Endodermal cell (in vitro differentiated cells): ENCODE measurements around the gene C3orf18. TPM values are rescaled to one million over a fixed set of nuclear protein-coding genes. Genes with fewer than 3 reads are reported as not detected.

Experiments
- DNase-seq: peaks from one replicate; pipeline ENCODE4 v3.0.0-alpha.2; 2017
- H3K27ac ChIP-seq: 2 replicates; pipeline ENCODE4 v1.5.1; 2013; ENCODE audit warnings: mild to moderate bottlenecking, low read depth, low read length, moderate library complexity
- H3K27me3 ChIP-seq: 2 replicates; pipeline ENCODE4 v1.6.1; 2013; ENCODE audit warnings: mild to moderate bottlenecking, low read length, moderate library complexity; ENCODE audit not compliant: insufficient read depth, control insufficient read depth, poor library complexity, severe bottlenecking
- H3K36me3 ChIP-seq: 2 replicates; pipeline ENCODE4 v1.7.0; 2013; ENCODE audit warnings: mild to moderate bottlenecking, low read length, moderate library complexity; ENCODE audit not compliant: control insufficient read depth, insufficient read depth
- H3K4me1 ChIP-seq: one replicate; pipeline ENCODE4 v1.7.0; 2013; ENCODE audit warnings: low read length; ENCODE audit not compliant: control insufficient read depth, insufficient read depth
- H3K4me3 ChIP-seq: 2 replicates; pipeline ENCODE4 v1.5.1; 2013; ENCODE audit warnings: mild to moderate bottlenecking, low read length, moderate library complexity
- H3K9ac ChIP-seq: 2 replicates; pipeline ENCODE4 v1.6.1; 2013; ENCODE audit warnings: mild to moderate bottlenecking, low read length, moderate library complexity; ENCODE audit not compliant: poor library complexity, severe bottlenecking; ENCODE audit errors: extremely low read depth
- H3K9me3 ChIP-seq: 2 replicates; pipeline ENCODE4 v1.6.1; 2013; ENCODE audit warnings: mild to moderate bottlenecking, low read length, moderate library complexity; ENCODE audit not compliant: control insufficient read depth
- H3K27ac Mint-ChIP-seq: 2 replicates; pipeline ENCODE4 v1.8.0; 2020; ENCODE audit warnings: mixed read lengths
- H3K27me3 Mint-ChIP-seq: 2 replicates; pipeline ENCODE4 v1.8.0; 2021; ENCODE audit warnings: mild to moderate bottlenecking, mixed read lengths; ENCODE audit not compliant: insufficient read depth
- H3K36me3 Mint-ChIP-seq: 2 replicates; pipeline ENCODE4 v1.8.0; 2020; ENCODE audit warnings: low read depth, mixed read lengths
- H3K4me1 Mint-ChIP-seq: 2 replicates; pipeline ENCODE4 v1.8.0; 2020; ENCODE audit warnings: mixed read lengths
- H3K4me3 Mint-ChIP-seq: 2 replicates; pipeline ENCODE4 v1.8.0; 2020; ENCODE audit warnings: mild to moderate bottlenecking, moderate library complexity, mixed read lengths
- H3K9me3 Mint-ChIP-seq: 2 replicates; pipeline ENCODE4 v1.8.0; 2020; ENCODE audit warnings: mild to moderate bottlenecking, mixed read lengths
- WGBS, 2 experiments: methylation state at CpG; one replicate each; pipeline versions ENCODE4 v1.1.5 to v1.1.7; 2013; ENCODE audit warnings: missing lambda C conversion rate in 2 of 2, mixed read lengths in 1 of 2; ENCODE audit not compliant: insufficient coverage in 1 of 2, insufficient read length in 1 of 2; 5-methylcytosine and 5-hydroxymethylcytosine counted together
- total RNA-seq, 2 donors: library from RNA; stranded (reverse); fragmentation: NEBNext Ultra II Directional in 1 of 2; extraction: Animal tissue kit (Norgen Biotek cat#: 25700) in 1 of 2; gene quantifications; 2 replicates in 1 of 2; 3 replicates in 1 of 2; pipeline ENCODE4 v1.2.1, GENCODE V29; 2021
- TF ChIP-seq, protein P1 (sequence below): fragments of 200-600 bp; sonication (generic); conservative IDR thresholded peaks from 2 replicates; pipeline ENCODE4 v1.5.0; 2021; ENCODE audit warnings: antibody characterized with exemption, mild to moderate bottlenecking

The C3orf18 gene
- total RNA-seq, 2 donors from 2014 or later = 14.4 to 16.9 TPM

DNA sequence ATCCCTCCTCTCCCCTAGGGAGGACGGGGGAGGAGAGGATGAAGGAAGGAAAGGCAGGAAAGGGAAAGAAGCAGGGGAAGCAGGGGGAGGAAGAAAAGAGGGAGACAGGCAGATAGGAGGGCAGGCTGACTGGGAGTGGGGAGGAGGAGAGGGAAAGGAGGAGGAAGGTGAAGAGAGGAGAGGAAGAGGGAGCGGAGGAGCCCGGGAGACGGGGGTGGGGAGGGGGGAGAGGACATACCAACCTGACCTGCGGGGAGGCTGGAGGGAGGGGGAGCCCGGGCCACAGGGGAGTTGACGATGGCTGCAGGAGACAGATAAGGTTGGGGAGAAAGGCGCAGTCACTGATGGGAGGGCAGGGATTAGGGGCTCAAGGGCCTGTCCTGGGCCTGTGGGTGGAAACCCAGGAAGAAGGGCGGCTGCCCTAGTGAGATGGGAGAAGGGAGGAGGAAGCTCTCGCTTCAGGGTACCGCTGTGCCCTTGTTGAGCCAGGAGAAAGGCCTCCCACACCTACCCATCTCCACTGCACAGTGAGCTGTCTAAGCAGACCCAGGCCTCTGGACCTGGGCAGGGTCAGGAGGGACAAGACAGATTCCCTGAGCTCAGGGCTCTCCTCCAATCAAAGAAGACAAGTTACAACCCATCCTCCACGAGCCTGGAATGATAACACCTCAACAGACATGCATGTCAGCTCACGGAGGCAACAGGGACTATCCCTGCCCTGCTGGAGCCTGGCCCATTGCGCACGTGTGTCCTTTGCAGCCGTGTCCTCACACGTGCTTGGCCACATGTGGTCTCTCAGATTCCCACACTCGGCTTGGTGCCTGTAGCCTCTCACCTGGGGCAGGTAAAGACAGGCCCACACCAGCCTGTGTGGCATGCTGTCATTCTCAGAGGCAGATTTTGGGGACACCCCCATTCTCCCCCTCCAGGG is 27.9 kb downstream of the C3orf18 start:
- Mint-ChIP-seq H3K9me3 (no peaks in the 10 kb centered on the region), H3K27ac (no peak overlapping the region), H3K4me1 (peaks cover 16% of the 10 kb centered on the region), H3K4me3 (no peak overlapping the region), H3K36me3 (no peaks in the 10 kb centered on the region), H3K27me3 (peaks cover 2% of the 10 kb centered on the region)
- peak; percentile 67 for DNase-seq
- TF ChIP-seq, protein P1, sequence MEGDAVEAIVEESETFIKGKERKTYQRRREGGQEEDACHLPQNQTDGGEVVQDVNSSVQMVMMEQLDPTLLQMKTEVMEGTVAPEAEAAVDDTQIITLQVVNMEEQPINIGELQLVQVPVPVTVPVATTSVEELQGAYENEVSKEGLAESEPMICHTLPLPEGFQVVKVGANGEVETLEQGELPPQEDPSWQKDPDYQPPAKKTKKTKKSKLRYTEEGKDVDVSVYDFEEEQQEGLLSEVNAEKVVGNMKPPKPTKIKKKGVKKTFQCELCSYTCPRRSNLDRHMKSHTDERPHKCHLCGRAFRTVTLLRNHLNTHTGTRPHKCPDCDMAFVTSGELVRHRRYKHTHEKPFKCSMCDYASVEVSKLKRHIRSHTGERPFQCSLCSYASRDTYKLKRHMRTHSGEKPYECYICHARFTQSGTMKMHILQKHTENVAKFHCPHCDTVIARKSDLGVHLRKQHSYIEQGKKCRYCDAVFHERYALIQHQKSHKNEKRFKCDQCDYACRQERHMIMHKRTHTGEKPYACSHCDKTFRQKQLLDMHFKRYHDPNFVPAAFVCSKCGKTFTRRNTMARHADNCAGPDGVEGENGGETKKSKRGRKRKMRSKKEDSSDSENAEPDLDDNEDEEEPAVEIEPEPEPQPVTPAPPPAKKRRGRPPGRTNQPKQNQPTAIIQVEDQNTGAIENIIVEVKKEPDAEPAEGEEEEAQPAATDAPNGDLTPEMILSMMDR = no peak
- no peaks in the 10 kb centered on the region for H3K9me3 ChIP-seq
- H3K36me3 ChIP-seq = no peaks in the 10 kb centered on the region
- 57 to 70% methylated on average over 10 to 18 of the region's 18 CpGs for WGBS, 2 experiments
- H3K9ac ChIP-seq = no peak overlapping the region
- H3K27me3 ChIP-seq = no peaks in the 10 kb centered on the region
- no peak overlapping the region for H3K4me3 ChIP-seq
- peaks cover 4% of the 10 kb centered on the region for H3K4me1 ChIP-seq
- no peak overlapping the region for H3K27ac ChIP-seq

DNA sequence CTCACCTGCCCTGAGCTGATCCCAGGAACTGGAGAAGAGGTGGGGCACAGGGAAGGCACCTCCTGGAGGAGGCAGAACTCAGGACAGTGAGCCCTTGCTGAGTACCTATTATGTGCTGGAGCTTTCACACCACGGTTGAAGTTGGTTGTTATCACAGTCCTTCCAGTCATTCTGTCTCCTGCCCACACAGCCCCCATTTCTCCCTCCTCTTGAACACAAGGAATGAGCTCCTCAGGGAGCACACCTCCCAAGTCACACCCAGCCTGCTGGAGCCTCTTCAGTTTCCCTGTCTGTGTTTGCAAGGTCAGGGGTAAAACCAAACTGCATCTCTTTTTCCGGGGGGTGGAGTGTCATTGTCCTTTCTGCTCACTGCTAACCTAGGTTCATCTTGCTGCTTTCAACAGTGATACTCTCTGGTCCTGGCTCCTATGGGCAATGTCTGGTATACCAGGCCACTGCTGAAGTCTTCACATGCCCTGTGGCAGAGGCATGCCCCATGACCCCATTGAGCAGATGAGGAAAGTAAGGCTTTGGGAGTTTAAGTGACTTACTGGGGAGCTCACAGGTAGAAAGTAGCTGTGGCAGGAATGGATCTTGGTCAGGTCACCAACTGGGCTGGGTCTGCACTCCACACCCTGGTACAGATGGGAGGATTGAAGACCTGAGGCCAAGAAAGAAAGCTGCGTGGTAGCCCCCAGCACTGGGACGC is 30.0 kb downstream of the C3orf18 start:
- Histone ChIP-seq H3K9ac (no peak overlapping the region), H3K27ac (no peak overlapping the region), H3K9me3 (no peaks in the 10 kb centered on the region), H3K27me3 (no peaks in the 10 kb centered on the region), H3K4me3 (no peak overlapping the region), H3K36me3 (no peaks in the 10 kb centered on the region), H3K4me1 (peaks cover 4% of the 10 kb centered on the region)
- H3K4me1 Mint-ChIP-seq = peaks cover 20% of the 10 kb centered on the region
- DNase-seq = no peak
- H3K9me3 Mint-ChIP-seq = no peaks in the 10 kb centered on the region
- H3K4me3 Mint-ChIP-seq = no peak overlapping the region
- H3K36me3 Mint-ChIP-seq = no peaks in the 10 kb centered on the region
- TF ChIP-seq, protein P1 = no peak
- H3K27ac Mint-ChIP-seq = no peak overlapping the region
- WGBS, 2 experiments = 82 to 95% methylated on average over 2 to 4 of the region's 4 CpGs
- H3K27me3 Mint-ChIP-seq = peaks cover 5% of the 10 kb centered on the region

DNA sequence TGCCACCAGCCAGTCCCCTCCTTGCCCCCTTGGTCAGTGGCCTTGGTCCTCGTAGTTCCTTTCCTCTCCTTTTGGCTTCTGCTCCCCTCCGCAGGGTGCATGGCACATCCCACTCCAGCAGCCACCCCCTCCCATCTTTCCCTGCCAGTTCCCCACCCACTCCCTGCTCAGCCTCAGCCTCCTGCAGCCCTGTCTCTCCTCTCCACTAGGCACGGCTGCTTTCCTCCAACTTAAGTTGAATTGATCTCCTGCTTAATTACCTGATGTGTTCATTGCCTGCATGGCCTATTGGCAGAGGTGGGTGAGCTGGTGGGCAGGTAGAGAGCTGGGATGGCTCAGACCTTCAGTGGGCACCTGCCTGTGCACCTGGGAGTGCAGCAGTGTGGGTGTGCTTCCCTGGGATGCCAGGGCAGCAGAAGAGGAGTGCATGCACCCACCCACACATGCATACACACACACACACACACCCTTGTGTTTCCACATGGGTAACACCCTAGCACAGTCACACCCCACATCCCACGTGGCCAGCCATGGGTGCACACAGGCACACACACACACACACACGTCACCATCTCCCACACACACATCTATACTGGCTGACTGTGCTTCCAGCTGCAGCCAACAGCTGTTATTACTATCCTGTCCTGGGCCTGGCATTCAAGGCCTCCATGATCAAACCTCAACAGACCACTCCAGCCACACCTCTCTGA is 30.9 kb downstream of the C3orf18 start:
- Mint-ChIP-seq H3K4me3 (no peak overlapping the region), H3K27ac (no peak overlapping the region), H3K4me1 (peaks cover 20% of the 10 kb centered on the region), H3K27me3 (peaks cover 9% of the 10 kb centered on the region), H3K9me3 (no peaks in the 10 kb centered on the region), H3K36me3 (no peaks in the 10 kb centered on the region)
- Histone ChIP-seq H3K9ac (no peak overlapping the region), H3K36me3 (no peaks in the 10 kb centered on the region), H3K4me3 (no peak overlapping the region), H3K27ac (no peak overlapping the region), H3K9me3 (no peaks in the 10 kb centered on the region), H3K27me3 (no peaks in the 10 kb centered on the region), H3K4me1 (peaks cover 4% of the 10 kb centered on the region)
- TF ChIP-seq, protein P1 = no peak
- DNase-seq = no peak
- WGBS, 2 experiments = 85 to 91% methylated on average over 2 to 5 of the region's 5 CpGs
